ENCODE data around the gene UNC13B.

The UNC13B gene

DNA sequence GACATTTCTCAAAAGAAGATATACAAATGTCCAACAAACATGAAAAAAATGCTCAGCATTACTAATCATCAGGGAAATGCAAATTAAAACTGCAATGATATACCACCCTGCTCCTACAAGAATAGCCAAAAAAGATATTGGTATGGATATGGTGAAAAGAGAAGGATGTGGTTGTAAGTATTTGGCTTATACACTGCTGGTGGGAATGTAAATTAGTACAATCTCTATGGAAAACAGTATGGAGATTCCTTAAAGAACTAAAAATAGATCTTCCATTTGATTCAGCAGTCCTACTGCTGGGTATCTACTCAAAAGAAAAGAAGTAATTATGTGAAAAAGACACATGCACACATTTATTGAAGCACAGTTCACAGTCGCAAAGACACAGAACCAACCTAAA, 260.5 kb downstream of the UNC13B start:
- no peak for DNase-seq (ENCODE audit: low read depth, low spot score)
- no peak overlapping the region for H3K4me3 ChIP-seq (ENCODE audit: low read depth, low read length)
- TF ChIP-seq CTCF (IDR thresholded peaks at IDR 0.05; ENCODE audit: low read depth, low read length), result no peak
- in situ Hi-C loops (cut with HindIII; ENCODE audit: low sequenced_read_pairs), result no loop called here

- in situ Hi-C loops (cut with HindIII; ENCODE audit: low sequenced_read_pairs), result no loop called here
- TF ChIP-seq CTCF (IDR thresholded peaks at IDR 0.05; ENCODE audit: low read depth, low read length), result no peak
- DNase-seq (ENCODE audit: low read depth, low spot score), result no peak
- H3K4me3 ChIP-seq (ENCODE audit: low read depth, low read length), result no peak overlapping the region
Observed at GRCh38 chr9:35422753-35423152, 260.9 kb downstream of the UNC13B start.

- TF ChIP-seq CTCF (IDR thresholded peaks at IDR 0.05; ENCODE audit: low read depth, low read length), result no peak
- H3K4me3 ChIP-seq (ENCODE audit: low read depth, low read length), result no peak overlapping the region
- in situ Hi-C loops (cut with HindIII; ENCODE audit: low sequenced_read_pairs), result no loop called here
- DNase-seq (ENCODE audit: low read depth, low spot score), result peak; percentile 3
Observed at GRCh38 chr9:35423499-35423898, 261.7 kb downstream of the UNC13B start.

- DNase-seq (ENCODE audit: low read depth, low spot score), result no peak
- in situ Hi-C loops (cut with HindIII; ENCODE audit: low sequenced_read_pairs), result no loop called here
- no peak for TF ChIP-seq CTCF (IDR thresholded peaks at IDR 0.05; ENCODE audit: low read depth, low read length)
Observed at GRCh38 chr9:35424356-35425352, 262.8 kb downstream of the UNC13B start.

GRCh38 chr9:35426627-35427026, 264.8 kb downstream of the UNC13B start:
- TF ChIP-seq CTCF (IDR thresholded peaks at IDR 0.05; ENCODE audit: low read depth, low read length), result no peak
- no peak for DNase-seq (ENCODE audit: low read depth, low spot score)
- in situ Hi-C loops (cut with HindIII; ENCODE audit: low sequenced_read_pairs), result no loop called here
- H3K4me3 ChIP-seq (ENCODE audit: low read depth, low read length), result no peak overlapping the region

More at GRCh38 chr9:35424356-35425352, 262.8 kb downstream of the UNC13B start:
- no peak overlapping the region for H3K4me3 ChIP-seq (ENCODE audit: low read depth, low read length)

DNA sequence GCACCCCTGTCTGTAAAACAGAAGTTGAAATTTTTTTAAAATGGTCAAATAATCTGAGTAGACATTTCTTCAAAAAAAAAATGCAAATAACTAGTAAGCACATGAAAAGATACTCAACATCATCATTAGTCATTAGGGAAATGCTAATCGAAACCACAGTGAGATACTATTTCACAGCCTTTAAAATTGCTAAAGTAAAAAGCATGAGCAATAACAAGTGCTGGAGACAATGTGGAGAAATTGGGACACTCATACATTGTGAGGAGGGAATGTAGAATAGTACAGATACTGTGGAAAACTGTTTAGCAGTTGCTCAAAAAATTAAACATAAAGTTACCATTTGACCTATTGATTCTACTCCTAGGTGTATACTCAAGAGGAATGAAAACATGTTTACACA, 269.7 kb downstream of the UNC13B start:
- no peak for DNase-seq (ENCODE audit: low read depth, low spot score)
- in situ Hi-C loops (cut with HindIII; ENCODE audit: low sequenced_read_pairs), result no loop called here
- TF ChIP-seq CTCF (IDR thresholded peaks at IDR 0.05; ENCODE audit: low read depth, low read length), result no peak
- H3K4me3 ChIP-seq (ENCODE audit: low read depth, low read length), result no peak overlapping the region

Data from astrocyte of the spinal cord (primary cell).